Stimulated activated naive CD8-positive, alpha-beta T cell treated with anti-CD3 and anti-CD28 coated beads, Interleukin-15, Interleukin-2, amounts not matched to agents 100 ng/mL and 50 ng/mL, for 24 hours (primary cell): ENCODE data around the gene TTLL9.

Source experiments
- H3K27ac Mint-ChIP-seq: one replicate; pipeline ENCODE4 v1.8.0; 2021; ENCODE audit warnings: mild to moderate bottlenecking, mixed read lengths
- H3K27me3 Mint-ChIP-seq: one replicate; pipeline ENCODE4 v1.8.0; 2021; ENCODE audit warnings: mixed read lengths
- H3K36me3 Mint-ChIP-seq: one replicate; pipeline ENCODE4 v1.8.0; 2021; ENCODE audit warnings: low read depth, mixed read lengths
- H3K4me1 Mint-ChIP-seq: one replicate; pipeline ENCODE4 v1.8.0; 2021; ENCODE audit warnings: low read depth, mixed read lengths
- H3K4me3 Mint-ChIP-seq: one replicate; pipeline ENCODE4 v1.8.0; 2021; ENCODE audit warnings: mild to moderate bottlenecking, mixed read lengths
- H3K9me3 Mint-ChIP-seq: one replicate; pipeline ENCODE4 v1.8.0; 2021; ENCODE audit warnings: mixed read lengths

The TTLL9 gene

DNA sequence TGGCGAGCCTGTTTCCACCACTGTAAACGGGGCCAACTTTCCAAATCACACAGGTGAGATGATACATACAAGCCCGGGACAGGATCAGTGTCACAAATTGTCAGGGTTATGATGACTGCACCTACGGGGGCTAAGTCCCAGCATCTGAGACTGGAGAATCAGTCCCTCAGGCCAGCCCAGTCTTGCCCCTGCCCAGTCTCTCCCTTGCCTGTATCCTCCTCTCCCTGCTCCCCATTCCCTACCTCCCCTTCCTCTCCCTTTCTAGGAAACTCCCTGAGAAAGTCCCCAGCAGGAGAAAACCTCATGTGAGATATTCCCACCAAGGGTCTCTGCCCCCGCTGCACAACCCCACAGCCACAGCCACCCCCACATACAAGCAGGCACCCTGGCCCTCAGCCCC lies 26.6 kb upstream of the TTLL9 start:
- no peaks in the 10 kb centered on the region for H3K4me1 Mint-ChIP-seq
- no peaks in the 10 kb centered on the region for H3K9me3 Mint-ChIP-seq
- no peaks in the 10 kb centered on the region for H3K36me3 Mint-ChIP-seq
- H3K27ac Mint-ChIP-seq: no peak overlapping the region
- no peak overlapping the region for H3K4me3 Mint-ChIP-seq
- no peaks in the 10 kb centered on the region for H3K27me3 Mint-ChIP-seq

DNA sequence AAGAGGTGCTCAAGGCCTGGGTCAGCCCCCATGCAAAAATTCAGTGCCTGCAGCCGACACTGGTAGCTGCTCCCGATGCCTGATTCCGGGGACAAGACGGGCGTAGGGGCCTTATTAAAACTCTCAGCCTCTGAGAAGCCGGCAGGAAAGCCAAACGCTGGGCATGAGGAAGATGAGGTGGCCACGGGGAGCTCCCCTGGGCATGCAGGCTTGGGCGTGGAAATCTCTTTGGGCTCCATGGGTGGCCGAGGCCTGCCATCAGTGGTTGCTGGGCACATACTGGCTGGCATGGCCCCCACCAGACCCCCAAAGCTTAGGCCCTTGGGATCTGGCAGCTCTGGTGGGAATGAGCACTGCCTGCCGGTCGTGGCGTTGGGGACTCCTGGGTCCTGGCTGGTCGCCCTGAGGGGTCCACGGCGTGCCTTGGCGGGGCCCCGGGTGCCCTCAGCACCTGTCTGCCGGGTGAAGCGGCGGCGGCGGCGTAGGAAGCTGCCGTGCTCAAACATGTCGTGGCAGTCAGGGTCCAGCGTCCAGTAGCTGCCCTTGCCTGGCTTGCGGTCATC lies 25.6 kb upstream of the TTLL9 start:
- Mint-ChIP-seq H3K4me3 (no peak overlapping the region), H3K27ac (no peak overlapping the region), H3K9me3 (no peaks in the 10 kb centered on the region), H3K36me3 (no peaks in the 10 kb centered on the region), H3K4me1 (no peaks in the 10 kb centered on the region), H3K27me3 (no peaks in the 10 kb centered on the region)

GRCh38 chr20:31845300-31845863 lies 25.1 kb upstream of the TTLL9 start, which contains the start of gene FOXS1:
Gene FOXS1, minus strand, starts transcription at chr20:31845604. Its CDS starts 62 bp downstream, at chr20:31845542.
- no peak within 1 kb of the TSS for H3K4me3 Mint-ChIP-seq
- H3K9me3 Mint-ChIP-seq: no peaks in the 10 kb centered on the region

DNA sequence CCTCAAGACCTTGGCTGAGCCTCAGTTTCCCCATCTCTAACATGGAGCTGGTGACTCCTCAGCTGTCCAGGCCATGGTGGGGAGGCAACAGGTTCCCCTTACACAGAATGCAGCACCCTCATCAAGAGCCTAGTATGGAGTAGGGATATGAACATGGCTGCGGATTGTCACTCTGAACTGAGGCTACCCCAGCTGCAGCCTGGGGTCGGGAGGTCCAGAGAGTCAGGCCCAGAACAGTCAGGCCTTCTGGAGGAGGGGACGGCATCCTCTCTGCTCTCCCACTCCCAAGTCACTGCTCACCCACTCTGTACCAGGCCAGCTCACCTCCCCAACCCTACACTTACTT lies 23.7 kb upstream of the TTLL9 start:
- Mint-ChIP-seq H3K27me3 (peaks cover 8% of the 10 kb centered on the region), H3K9me3 (no peaks in the 10 kb centered on the region), H3K36me3 (no peaks in the 10 kb centered on the region), H3K4me1 (no peaks in the 10 kb centered on the region), H3K4me3 (no peak overlapping the region), H3K27ac (no peak overlapping the region)

More at GRCh38 chr20:31845300-31845863, 25.1 kb upstream of the TTLL9 start, which contains the start of gene FOXS1:
- H3K4me1 Mint-ChIP-seq: no peaks in the 10 kb centered on the region
- H3K36me3 Mint-ChIP-seq: no peaks in the 10 kb centered on the region
- H3K27me3 Mint-ChIP-seq: no peaks in the 10 kb centered on the region
- no peak within 1 kb of the TSS for H3K27ac Mint-ChIP-seq

- no peak overlapping the region for H3K27ac Mint-ChIP-seq
- no peaks in the 10 kb centered on the region for H3K9me3 Mint-ChIP-seq
- no peak overlapping the region for H3K4me3 Mint-ChIP-seq
- peaks cover 8% of the 10 kb centered on the region for H3K27me3 Mint-ChIP-seq
- no peaks in the 10 kb centered on the region for H3K4me1 Mint-ChIP-seq
- no peaks in the 10 kb centered on the region for H3K36me3 Mint-ChIP-seq
Measured at GRCh38 chr20:31848088-31848999, 22.1 kb upstream of the TTLL9 start.

DNA sequence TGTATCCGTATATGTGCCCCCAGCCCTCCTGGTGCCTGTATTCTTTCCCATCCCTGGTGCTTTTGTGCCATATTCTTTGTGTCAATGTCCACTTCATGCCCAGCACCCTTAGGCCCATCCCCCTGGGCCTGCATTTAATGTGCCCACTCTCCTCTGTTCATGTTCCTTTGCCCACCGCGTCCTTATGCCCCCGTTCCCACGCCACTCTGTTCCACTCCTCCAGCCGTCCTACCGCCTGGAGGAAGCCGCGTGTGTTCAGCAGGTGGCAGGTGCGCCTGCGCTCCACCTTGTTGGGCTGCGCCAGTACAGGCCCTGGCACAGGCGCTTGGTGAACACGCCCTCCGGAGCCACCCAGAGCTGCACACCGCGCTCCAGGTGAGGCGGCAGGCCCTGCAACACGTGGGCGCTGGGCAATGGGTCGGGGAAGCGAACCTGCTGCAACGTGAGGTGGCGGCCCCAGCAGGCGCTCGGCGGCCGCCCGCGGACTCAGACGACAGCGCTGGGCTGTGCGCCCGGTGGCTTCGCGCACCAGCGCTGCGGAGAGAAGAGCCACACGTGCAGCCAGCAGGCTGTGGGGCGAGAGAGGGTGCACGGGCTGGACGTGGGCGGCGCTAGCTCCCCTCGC lies 21.0 kb upstream of the TTLL9 start:
- no peak overlapping the region for H3K27ac Mint-ChIP-seq

DNA sequence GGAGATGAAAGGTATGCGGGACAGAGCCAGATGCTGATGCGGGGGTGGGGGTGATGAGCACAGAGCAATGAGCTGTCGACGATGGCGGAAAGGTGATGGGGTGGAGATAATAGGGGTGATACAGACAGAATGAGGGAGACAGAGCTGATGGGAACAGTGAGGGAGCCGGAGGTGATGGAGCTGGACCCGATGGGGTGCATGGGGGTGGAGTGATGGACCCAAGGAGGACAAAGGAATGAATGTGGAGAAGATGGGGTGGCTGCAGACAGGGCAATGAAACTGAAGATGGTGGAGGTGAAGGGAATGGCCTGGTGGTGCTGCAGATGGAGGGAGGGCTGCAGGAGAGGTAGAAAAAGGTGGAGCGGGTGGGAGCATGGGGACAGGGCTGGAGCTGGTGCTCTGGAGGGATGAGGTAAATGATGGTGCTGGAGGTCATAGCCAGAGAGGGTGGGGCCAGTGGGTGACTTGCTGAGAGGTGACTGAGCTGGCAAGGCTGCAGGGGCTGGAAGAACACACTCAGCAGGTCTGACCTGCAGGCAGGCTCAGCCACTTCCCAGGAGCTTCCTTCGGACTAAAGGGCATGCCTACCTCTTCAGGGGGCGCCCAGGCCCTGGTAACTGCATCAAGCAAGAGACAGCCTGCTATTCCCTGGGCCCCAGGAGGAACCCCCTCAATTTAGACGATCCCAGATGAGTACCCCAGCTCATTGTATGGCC lies 19.0 kb upstream of the TTLL9 start:
- Mint-ChIP-seq H3K36me3 (no peaks in the 10 kb centered on the region), H3K4me1 (no peaks in the 10 kb centered on the region), H3K9me3 (no peaks in the 10 kb centered on the region), H3K4me3 (no peak overlapping the region), H3K27ac (no peak overlapping the region), H3K27me3 (peaks cover 8% of the 10 kb centered on the region)

More for the DNA sequence above, 21.0 kb upstream of the TTLL9 start:
- H3K9me3 Mint-ChIP-seq: no peaks in the 10 kb centered on the region
- H3K27me3 Mint-ChIP-seq: peaks cover 8% of the 10 kb centered on the region
- H3K4me1 Mint-ChIP-seq: no peaks in the 10 kb centered on the region
- no peak overlapping the region for H3K4me3 Mint-ChIP-seq
- H3K36me3 Mint-ChIP-seq: no peaks in the 10 kb centered on the region

- Mint-ChIP-seq H3K27me3 (peaks cover 8% of the 10 kb centered on the region), H3K27ac (no peak overlapping the region), H3K4me1 (no peaks in the 10 kb centered on the region), H3K4me3 (no peak overlapping the region), H3K36me3 (no peaks in the 10 kb centered on the region), H3K9me3 (no peaks in the 10 kb centered on the region)
Measured at GRCh38 chr20:31853481-31853880, 17.0 kb upstream of the TTLL9 start.

DNA sequence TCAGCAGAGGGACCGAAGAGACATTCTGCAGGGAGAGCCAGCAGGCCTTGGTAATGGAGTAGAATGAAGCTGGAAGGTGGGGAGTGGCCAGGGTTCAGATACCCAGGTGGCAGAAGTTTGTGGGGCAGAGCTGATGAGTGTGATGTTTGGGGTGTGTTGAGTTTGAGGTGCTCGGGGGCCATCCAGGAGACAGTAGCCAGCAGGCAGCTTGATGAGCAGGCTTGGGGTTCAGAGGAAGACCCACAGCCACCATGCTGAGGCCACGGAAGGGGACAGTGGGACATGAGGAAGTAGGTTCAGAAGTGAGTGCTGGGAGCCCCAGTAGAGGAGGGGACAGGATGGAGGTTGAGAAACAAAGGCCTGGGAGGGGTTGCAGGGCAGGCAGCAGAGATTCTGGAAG lies 13.9 kb upstream of the TTLL9 start:
- H3K36me3 Mint-ChIP-seq: no peaks in the 10 kb centered on the region
- H3K27ac Mint-ChIP-seq: no peak overlapping the region
- peaks cover 17% of the 10 kb centered on the region for H3K27me3 Mint-ChIP-seq
- H3K4me3 Mint-ChIP-seq: no peak overlapping the region
- no peaks in the 10 kb centered on the region for H3K4me1 Mint-ChIP-seq
- no peaks in the 10 kb centered on the region for H3K9me3 Mint-ChIP-seq

GRCh38 chr20:31857861-31858759 lies 12.3 kb upstream of the TTLL9 start:
- Mint-ChIP-seq H3K4me3 (no peak overlapping the region), H3K9me3 (no peaks in the 10 kb centered on the region), H3K27me3 (peaks cover 17% of the 10 kb centered on the region), H3K36me3 (no peaks in the 10 kb centered on the region), H3K4me1 (peaks cover 3% of the 10 kb centered on the region), H3K27ac (no peak overlapping the region)

GRCh38 chr20:31858760-31859083 lies 11.7 kb upstream of the TTLL9 start:
- Mint-ChIP-seq H3K36me3 (no peaks in the 10 kb centered on the region), H3K27ac (no peak overlapping the region), H3K27me3 (peaks cover 17% of the 10 kb centered on the region), H3K4me1 (peaks cover 3% of the 10 kb centered on the region), H3K9me3 (no peaks in the 10 kb centered on the region), H3K4me3 (no peak overlapping the region)

DNA sequence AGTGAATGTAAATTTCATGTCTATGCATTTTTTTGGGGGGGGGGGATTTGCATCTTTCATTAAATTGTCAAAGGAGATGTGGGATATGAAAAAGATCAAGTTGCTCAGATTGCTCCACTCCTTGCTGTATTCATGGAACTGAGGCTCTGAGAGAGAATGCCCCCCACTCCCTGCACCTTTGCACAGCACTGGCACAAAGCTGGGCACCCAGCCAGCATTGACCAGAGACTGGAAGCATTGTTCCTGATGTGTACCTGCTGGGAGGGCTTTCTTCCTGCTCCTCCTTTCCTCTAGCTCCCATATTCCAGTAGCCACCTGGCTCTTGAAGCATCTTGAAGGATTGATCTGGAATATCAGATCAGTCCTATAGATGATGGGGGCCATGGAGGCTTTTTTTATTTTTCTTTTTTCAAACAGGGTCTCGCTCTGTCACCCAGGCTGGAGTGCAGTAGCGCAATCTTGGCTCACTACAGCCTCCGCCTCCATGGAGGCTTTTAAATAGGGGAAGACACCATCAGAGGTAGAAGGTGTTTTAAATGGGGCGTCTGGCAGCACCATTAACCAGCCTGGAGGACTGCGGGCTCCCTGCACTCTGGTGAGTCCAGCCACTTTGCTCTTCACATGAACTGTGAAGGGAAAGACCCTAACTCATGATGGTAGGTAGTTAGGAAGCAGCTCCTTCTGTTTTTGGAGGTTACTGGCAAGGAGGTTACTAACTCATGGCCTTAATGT lies 11.0 kb upstream of the TTLL9 start:
- peaks cover 17% of the 10 kb centered on the region for H3K27me3 Mint-ChIP-seq
- H3K36me3 Mint-ChIP-seq: no peaks in the 10 kb centered on the region
- H3K4me3 Mint-ChIP-seq: no peak overlapping the region
- no peaks in the 10 kb centered on the region for H3K9me3 Mint-ChIP-seq
- H3K27ac Mint-ChIP-seq: no peak overlapping the region
- H3K4me1 Mint-ChIP-seq: peaks cover 3% of the 10 kb centered on the region

- H3K27ac Mint-ChIP-seq: no peak overlapping the region
- H3K4me1 Mint-ChIP-seq: peaks cover 3% of the 10 kb centered on the region
- H3K9me3 Mint-ChIP-seq: no peaks in the 10 kb centered on the region
- H3K36me3 Mint-ChIP-seq: no peaks in the 10 kb centered on the region
- peaks cover 17% of the 10 kb centered on the region for H3K27me3 Mint-ChIP-seq
- H3K4me3 Mint-ChIP-seq: no peak overlapping the region
Measured at GRCh38 chr20:31859998-31860380, 10.4 kb upstream of the TTLL9 start.
